GM23248 (cell line): ENCODE data around the gene RUNX1. TPM values are rescaled to one million over a fixed set of nuclear protein-coding genes. Genes with fewer than 3 reads are reported as not detected.
A peak's percentile ranks its signal among the peaks of the same experiment; 100 is the strongest.
"Not testable (repeated sequence)": the region's sequence is repeated elsewhere in the genome, so short reads cannot be mapped to it uniquely, and the experiment has no call there.

Source experiments
- DNase-seq: peaks from one replicate; pipeline ENCODE4 v3.0.0-alpha.2; 2015
- H2AFZ ChIP-seq: fragments of 200-600 bp; sonication (generic); 2 replicates; pipeline ENCODE4 v1.6.1; 2016; ENCODE audit warnings: antibody characterized with exemption
- H3F3A ChIP-seq: fragments of 200-600 bp; sonication (generic); 2 replicates; pipeline ENCODE4 v1.6.1; 2016; ENCODE audit warnings: mild to moderate bottlenecking, antibody characterized with exemption, mixed run types; ENCODE audit not compliant: insufficient read depth
- H3K27ac ChIP-seq: fragments of 200-600 bp; sonication (generic); 2 replicates; pipeline ENCODE4 v1.5.1; 2016; ENCODE audit warnings: mild to moderate bottlenecking
- H3K27me3 ChIP-seq: fragments of 200-600 bp; sonication (generic); replicated peaks from 2 replicates; pipeline ENCODE4 v1.6.1; 2016; ENCODE audit warnings: mild to moderate bottlenecking; ENCODE audit not compliant: insufficient read depth
- H3K36me3 ChIP-seq: fragments of 200-600 bp; sonication (generic); 2 replicates; pipeline ENCODE4 v1.6.1; 2016; ENCODE audit warnings: low read depth, mild to moderate bottlenecking
- H3K4me1 ChIP-seq: fragments of 200-600 bp; sonication (generic); 2 replicates; pipeline ENCODE4 v1.6.1; 2016; ENCODE audit warnings: mild to moderate bottlenecking; ENCODE audit not compliant: insufficient read depth
- H3K4me2 ChIP-seq: fragments of 200-600 bp; sonication (generic); one replicate; pipeline ENCODE4 v1.6.1; 2016; ENCODE audit warnings: mild to moderate bottlenecking; ENCODE audit not compliant: unreplicated experiment
- H3K4me3 ChIP-seq: fragments of 200-600 bp; sonication (generic); 2 replicates; pipeline ENCODE4 v1.5.1; 2016; ENCODE audit warnings: mild to moderate bottlenecking
- H3K79me2 ChIP-seq: fragments of 200-600 bp; sonication (generic); 2 replicates; pipeline ENCODE4 v1.6.1; 2016; ENCODE audit warnings: mild to moderate bottlenecking; ENCODE audit not compliant: insufficient read depth
- H3K9ac ChIP-seq: fragments of 200-600 bp; sonication (generic); 2 replicates; pipeline ENCODE4 v1.6.1; 2016; ENCODE audit warnings: mild to moderate bottlenecking
- H3K9me2 ChIP-seq: fragments of 200-600 bp; sonication (generic); 2 replicates; pipeline ENCODE4 v1.6.1; 2016; ENCODE audit warnings: mixed run types, mild to moderate bottlenecking, moderate library complexity; ENCODE audit not compliant: insufficient read depth
- H3K9me3 ChIP-seq: fragments of 200-600 bp; sonication (generic); one replicate; pipeline ENCODE4 v1.6.1; 2017; ENCODE audit warnings: low read depth
- H4K20me1 ChIP-seq: fragments of 200-600 bp; sonication (generic); 2 replicates; pipeline ENCODE4 v1.6.0; 2016; ENCODE audit not compliant: insufficient read depth
- EZH2 ChIP-seq: fragments of 200-600 bp; sonication (generic); IDR thresholded peaks from 2 replicates; pipeline ENCODE4 v1.6.1; 2018; ENCODE audit warnings: antibody characterized with exemption, mild to moderate bottlenecking; ENCODE audit not compliant: insufficient read depth, poor library complexity, severe bottlenecking
- EZH2phosphoT487 ChIP-seq: fragments of 200-600 bp; sonication (generic); IDR thresholded peaks from 2 replicates; pipeline ENCODE4 v1.6.1; 2018; ENCODE audit warnings: antibody characterized with exemption, moderate library complexity, mild to moderate bottlenecking, low read depth; ENCODE audit not compliant: insufficient read depth
- WGBS, 2 experiments: methylation state at CpG; one replicate each; pipeline ENCODE4 v1.1.6; 2015 to 2017; ENCODE audit warnings: low lambda C conversion rate in 2 of 2, low coverage in 1 of 2; ENCODE audit errors: missing lambda C conversion rate in 2 of 2; 5-methylcytosine and 5-hydroxymethylcytosine counted together
- in situ Hi-C: fragments of 300-500 bp; cut with MboI; formaldehyde crosslinking; loops from 2 replicates; pipeline ENCODE4 v1.15.0; 2020
- polyA plus RNA-seq: library from polyadenylated mRNA; unstranded; fragments of >200 nt; fragmentation: Nextera tagmentation; extraction: Ambion mirVana; gene quantifications from 2 replicates; pipeline ENCODE4 v1.2.1, GENCODE V29; 2016
- total RNA-seq: library from RNA; depleted of rRNA; stranded (reverse); fragments of >200 nt; shearing (Covaris generic); gene quantifications from 2 replicates; pipeline ENCODE4 v1.2.3, GENCODE V29; 2014

The RUNX1 gene
- total and polyA plus RNA-seq, 2 experiments from 2014 or later = 21.3 to 32.6 TPM

- Histone ChIP-seq H3K4me1 (peaks cover 13% of the 10 kb centered on the region), H4K20me1 (no peaks in the 10 kb centered on the region), H3K36me3 (no peaks in the 10 kb centered on the region), H2AFZ (no peak overlapping the region), H3K27me3 (no peaks in the 10 kb centered on the region), H3K9ac (no peak overlapping the region), H3K9me2 (no peaks in the 10 kb centered on the region), H3K27ac (no peak overlapping the region), H3F3A (peaks cover 3% of the 10 kb centered on the region; the same call in 1 of the 2 replicates), H3K9me3 (no peaks in the 10 kb centered on the region), H3K4me2 (no peak overlapping the region), H3K79me2 (no peaks in the 10 kb centered on the region), H3K4me3 (no peak overlapping the region)
- WGBS, 2 experiments = 96 to 97% methylated on average over 13 of the region's 13 CpGs
- no peak for DNase-seq
- in situ Hi-C loops = no loop called here
- TF ChIP-seq EZH2phosphoT487 (no peak), EZH2 (no peak)
Measured at GRCh38 chr21:34968414-34969333, 80.4 kb downstream of the RUNX1 start.

- Histone ChIP-seq H4K20me1 (no peaks in the 10 kb centered on the region), H3K27me3 (no peaks in the 10 kb centered on the region), H3F3A (peaks cover 3% of the 10 kb centered on the region; the same call in 1 of the 2 replicates), H3K4me1 (peaks cover 13% of the 10 kb centered on the region), H3K9me2 (no peaks in the 10 kb centered on the region), H3K27ac (no peak overlapping the region), H2AFZ (no peak overlapping the region), H3K36me3 (no peaks in the 10 kb centered on the region), H3K9ac (no peak overlapping the region), H3K9me3 (no peaks in the 10 kb centered on the region), H3K4me3 (no peak overlapping the region), H3K79me2 (no peaks in the 10 kb centered on the region), H3K4me2 (no peak overlapping the region)
- in situ Hi-C loops = no loop called here
- WGBS, 2 experiments = 84% methylated on average over 10 of the region's 10 CpGs
- DNase-seq = peak; percentile 42
- TF ChIP-seq EZH2 = no peak
- no peak for TF ChIP-seq EZH2phosphoT487
Measured at GRCh38 chr21:34967509-34968289, 81.4 kb downstream of the RUNX1 start.

GRCh38 chr21:34966881-34967280 lies 82.2 kb downstream of the RUNX1 start:
- H3K4me2 ChIP-seq, H3K36me3 ChIP-seq, H3K9me2 ChIP-seq, H4K20me1 ChIP-seq, H3K4me3 ChIP-seq, H3K27ac ChIP-seq, H3K27me3 ChIP-seq, H2AFZ ChIP-seq, H3K9me3 ChIP-seq, H3K79me2 ChIP-seq, H3K9ac ChIP-seq, in situ Hi-C loops, H3F3A ChIP-seq, DNase-seq: not testable (repeated sequence)
- 97 to 100% methylated on average over 11 of the region's 11 CpGs for WGBS, 2 experiments
- peaks cover 13% of the 10 kb centered on the region for H3K4me1 ChIP-seq

GRCh38 chr21:34965200-34966174 lies 83.6 kb downstream of the RUNX1 start:
- H2AFZ ChIP-seq = peak overlapping the region; percentile 55
- in situ Hi-C loops = no loop called here

More at GRCh38 chr21:34965200-34966174, 83.6 kb downstream of the RUNX1 start:
- H3K4me3 ChIP-seq = peak overlapping the region; percentile 51
- 22 to 23% methylated on average over 10 of the region's 10 CpGs for WGBS, 2 experiments
- H3F3A ChIP-seq = peaks cover 3% of the 10 kb centered on the region; the same call in 1 of the 2 replicates
- H3K27ac ChIP-seq = peak overlapping the region; percentile 35; the same call in 1 of the 2 replicates
- H4K20me1 ChIP-seq = no peaks in the 10 kb centered on the region
- H3K4me1 ChIP-seq = peaks cover 13% of the 10 kb centered on the region
- peak overlapping the region; percentile 44 for H3K9ac ChIP-seq
- TF ChIP-seq EZH2phosphoT487 = no peak
- no peak for TF ChIP-seq EZH2
- no peaks in the 10 kb centered on the region for H3K27me3 ChIP-seq
- H3K9me2 ChIP-seq = no peaks in the 10 kb centered on the region
- peak; percentile 76 for DNase-seq
- H3K9me3 ChIP-seq = no peaks in the 10 kb centered on the region
- peak overlapping the region; percentile 65 for H3K4me2 ChIP-seq
- no peaks in the 10 kb centered on the region for H3K79me2 ChIP-seq
- no peaks in the 10 kb centered on the region for H3K36me3 ChIP-seq
